ENCODE measurements around the gene EMILIN3. TPM values are rescaled to one million over a fixed set of nuclear protein-coding genes. Genes with fewer than 3 reads are reported as not detected.

EMILIN3 gene
- total RNA-seq, 4 donors from 2014 or later, result 1.8 to 84.6 (median 32.9) TPM

DNA sequence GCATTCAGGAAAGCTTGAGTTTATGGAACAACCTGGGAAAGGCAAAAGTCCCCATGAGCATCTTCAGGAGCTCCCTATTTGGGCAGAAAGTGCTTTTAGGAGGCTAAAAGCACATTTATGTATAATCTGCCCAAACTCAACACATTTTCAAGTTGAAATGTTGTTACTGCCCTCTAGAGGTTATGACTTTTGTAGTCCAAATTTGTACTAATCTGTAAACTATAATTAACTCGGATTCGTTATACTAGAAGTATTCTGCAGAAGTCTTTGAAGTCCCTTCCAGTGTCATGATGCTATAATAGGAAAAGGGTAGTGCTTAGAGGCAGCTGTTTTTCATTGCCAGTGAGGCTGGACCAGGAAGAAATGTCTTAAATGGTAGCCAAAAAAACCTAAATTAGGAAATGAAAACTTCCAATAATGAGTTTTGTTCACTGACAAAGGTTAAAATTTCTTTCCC is 44.8 kb upstream of the EMILIN3 start:
- 11 to 24% methylated on average over 2 of the region's 2 CpGs for WGBS, 2 donors
- Histone ChIP-seq H3K4me3 (no peak overlapping the region), H3K4me1 (peaks cover 0 to 50% (median 4%) of the 10 kb centered on the region in 4 donors), H3K27me3 (no peaks in the 10 kb centered on the region), H3K36me3 (peaks cover 0 to 95% (median 8%) of the 10 kb centered on the region in 3 donors), H3K27ac (peak overlapping the region in 1 of 4 donors; percentile 48), H3K9me3 (no peaks in the 10 kb centered on the region)
- TF ChIP-seq, protein P1, sequence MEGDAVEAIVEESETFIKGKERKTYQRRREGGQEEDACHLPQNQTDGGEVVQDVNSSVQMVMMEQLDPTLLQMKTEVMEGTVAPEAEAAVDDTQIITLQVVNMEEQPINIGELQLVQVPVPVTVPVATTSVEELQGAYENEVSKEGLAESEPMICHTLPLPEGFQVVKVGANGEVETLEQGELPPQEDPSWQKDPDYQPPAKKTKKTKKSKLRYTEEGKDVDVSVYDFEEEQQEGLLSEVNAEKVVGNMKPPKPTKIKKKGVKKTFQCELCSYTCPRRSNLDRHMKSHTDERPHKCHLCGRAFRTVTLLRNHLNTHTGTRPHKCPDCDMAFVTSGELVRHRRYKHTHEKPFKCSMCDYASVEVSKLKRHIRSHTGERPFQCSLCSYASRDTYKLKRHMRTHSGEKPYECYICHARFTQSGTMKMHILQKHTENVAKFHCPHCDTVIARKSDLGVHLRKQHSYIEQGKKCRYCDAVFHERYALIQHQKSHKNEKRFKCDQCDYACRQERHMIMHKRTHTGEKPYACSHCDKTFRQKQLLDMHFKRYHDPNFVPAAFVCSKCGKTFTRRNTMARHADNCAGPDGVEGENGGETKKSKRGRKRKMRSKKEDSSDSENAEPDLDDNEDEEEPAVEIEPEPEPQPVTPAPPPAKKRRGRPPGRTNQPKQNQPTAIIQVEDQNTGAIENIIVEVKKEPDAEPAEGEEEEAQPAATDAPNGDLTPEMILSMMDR (IDR thresholded peaks at IDR 0.05), result peak; percentile 30 to 72 (median 43)
- no peak for TF ChIP-seq EP300 (IDR thresholded peaks at IDR 0.05)
- no peak for DNase-seq (ENCODE audit: low spot score in 2 of 2)

DNA sequence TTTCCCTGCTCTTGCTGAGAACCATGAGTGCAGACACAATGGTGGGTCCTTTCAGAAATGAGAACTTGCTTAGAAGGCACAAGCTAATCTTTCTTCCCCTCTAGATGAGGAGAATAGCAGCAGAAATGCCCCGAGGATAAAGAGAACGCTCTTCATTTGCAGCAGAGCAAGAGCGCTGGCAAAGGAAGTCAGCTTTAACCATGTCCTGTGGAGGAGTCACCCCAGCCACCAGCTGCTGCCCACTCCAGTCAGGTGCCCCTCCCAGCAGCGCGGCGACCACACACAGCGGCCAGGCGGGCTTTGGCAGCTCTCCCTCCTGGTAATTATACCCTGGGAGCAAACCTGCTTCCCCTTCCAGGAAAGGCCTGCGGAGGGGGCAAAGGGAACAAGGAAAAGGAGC is 42.4 kb upstream of the EMILIN3 start:
- H3K4me1 ChIP-seq, result peaks cover 0 to 57% (median 4%) of the 10 kb centered on the region in 4 donors
- peaks cover 0 to 95% (median 6%) of the 10 kb centered on the region in 3 donors for H3K36me3 ChIP-seq
- 11 to 36% methylated on average over 9 of the region's 9 CpGs for WGBS, 2 donors
- DNase-seq (ENCODE audit: low spot score in 2 of 2), result no peak
- peak overlapping the region in 1 of 4 donors; percentile 27 for H3K27ac ChIP-seq
- TF ChIP-seq POLR2A (IDR thresholded peaks at IDR 0.05) (no peak), EP300 (IDR thresholded peaks at IDR 0.05) (no peak)
- TF ChIP-seq, protein P1 (IDR thresholded peaks at IDR 0.05), result no peak
- H3K9me3 ChIP-seq, result no peaks in the 10 kb centered on the region
- H3K4me3 ChIP-seq, result no peak overlapping the region
- H3K27me3 ChIP-seq, result no peaks in the 10 kb centered on the region

DNA sequence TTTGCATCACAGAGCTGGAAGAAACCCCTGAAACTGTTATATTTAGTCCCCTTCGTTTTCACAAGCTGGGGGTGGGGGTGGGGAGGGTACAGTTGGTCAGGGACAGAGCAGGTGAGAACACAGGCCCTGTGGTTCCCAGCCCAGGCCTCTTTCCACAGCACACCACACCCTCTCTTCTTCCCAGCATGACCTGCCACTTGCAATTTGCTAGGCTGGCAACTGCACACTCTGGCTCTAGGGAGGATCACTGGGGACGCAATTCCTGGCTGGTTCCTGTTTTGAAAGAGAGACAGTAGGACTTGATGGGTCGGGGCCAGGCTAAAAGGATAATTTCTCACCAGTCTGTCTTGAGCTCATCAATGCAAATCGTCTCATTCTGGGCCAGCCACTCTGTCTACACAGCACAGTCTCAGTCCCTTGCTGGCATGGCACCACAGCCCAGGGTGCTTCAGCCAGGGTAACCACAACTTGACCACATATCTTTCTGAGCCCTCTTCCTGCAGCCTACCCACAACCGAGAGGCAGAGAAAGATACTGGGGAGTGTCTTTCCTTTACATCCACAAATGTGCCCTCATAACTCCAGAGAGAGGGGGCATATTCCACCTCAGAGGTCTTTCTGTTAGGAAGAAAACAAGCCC is 41.7 kb upstream of the EMILIN3 start:
- Histone ChIP-seq H3K9me3 (no peaks in the 10 kb centered on the region), H3K27me3 (no peaks in the 10 kb centered on the region), H3K4me3 (no peak overlapping the region), H3K27ac (peak overlapping the region in 1 of 4 donors; percentile 27), H3K36me3 (peaks cover 0 to 95% (median 6%) of the 10 kb centered on the region in 3 donors), H3K4me1 (peaks cover 0 to 57% (median 4%) of the 10 kb centered on the region in 4 donors)
- WGBS, 2 donors, result 71 to 72% methylated on average over 5 of the region's 5 CpGs
- no peak for DNase-seq (ENCODE audit: low spot score in 2 of 2)
- TF ChIP-seq EP300 (IDR thresholded peaks at IDR 0.05) (no peak), POLR2A (IDR thresholded peaks at IDR 0.05) (no peak)
- TF ChIP-seq, protein P1 (IDR thresholded peaks at IDR 0.05), result no peak

DNA sequence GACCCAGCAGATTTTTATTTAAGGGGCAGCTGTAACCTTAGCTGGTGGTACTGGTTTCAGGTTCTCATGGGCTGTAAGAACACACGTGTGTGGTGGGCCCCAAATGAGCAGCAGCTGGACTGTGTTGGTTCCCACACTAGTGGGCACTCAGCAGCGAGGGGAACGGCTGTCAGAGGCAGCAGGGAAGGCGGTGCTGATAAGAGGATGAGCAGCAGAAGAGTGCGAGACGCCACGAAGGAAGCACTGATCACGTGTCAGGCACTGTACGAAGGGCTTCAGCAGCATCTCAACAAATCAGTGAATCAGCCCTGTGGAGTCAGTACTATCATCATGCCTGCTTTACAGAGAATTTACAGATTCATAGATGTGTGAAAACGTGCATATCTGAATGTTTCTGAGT is 41.0 kb upstream of the EMILIN3 start:
- DNase-seq (ENCODE audit: low spot score in 2 of 2), result no peak
- TF ChIP-seq, protein P1 (IDR thresholded peaks at IDR 0.05), result no peak
- TF ChIP-seq EP300 (IDR thresholded peaks at IDR 0.05) (no peak), POLR2A (IDR thresholded peaks at IDR 0.05) (no peak)
- H3K9me3 ChIP-seq, result no peaks in the 10 kb centered on the region
- peaks cover 0 to 57% (median 4%) of the 10 kb centered on the region in 4 donors for H3K4me1 ChIP-seq
- H3K4me3 ChIP-seq, result no peak overlapping the region
- WGBS, 2 donors, result 82 to 86% methylated on average over 10 of the region's 10 CpGs
- no peaks in the 10 kb centered on the region for H3K27me3 ChIP-seq
- H3K27ac ChIP-seq, result no peak overlapping the region
- H3K36me3 ChIP-seq, result peaks cover 0 to 91% (median 6%) of the 10 kb centered on the region in 3 donors

DNA sequence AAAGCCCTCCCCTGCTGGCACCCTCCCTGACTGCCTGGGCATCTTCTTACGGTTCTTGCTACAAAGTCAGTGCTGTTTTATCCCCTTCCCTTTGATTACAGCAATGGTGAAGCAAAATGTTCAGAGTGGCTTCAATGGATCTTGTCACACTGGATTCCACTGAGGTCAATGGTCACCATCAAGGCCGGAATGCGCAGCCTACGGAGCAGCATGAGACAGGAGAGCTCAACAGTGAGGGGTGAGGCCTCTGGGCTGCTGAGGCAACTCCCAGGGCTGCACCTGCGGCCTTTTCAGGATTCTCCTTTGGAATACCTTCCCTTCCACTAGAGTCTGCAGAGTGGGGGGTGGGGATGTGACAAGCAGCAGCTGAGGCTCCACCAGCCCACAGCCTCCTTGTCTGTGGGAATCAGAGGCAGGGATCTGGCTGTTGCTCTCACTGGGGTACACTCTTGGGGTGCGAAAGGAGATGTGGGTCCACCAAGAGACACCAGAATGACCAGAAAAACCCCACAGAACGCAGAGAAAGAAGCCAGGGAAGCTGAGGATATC is 40.4 kb upstream of the EMILIN3 start:
- no peaks in the 10 kb centered on the region for H3K9me3 ChIP-seq
- H3K4me3 ChIP-seq, result no peak overlapping the region
- TF ChIP-seq EP300 (IDR thresholded peaks at IDR 0.05) (no peak), POLR2A (IDR thresholded peaks at IDR 0.05) (no peak)
- TF ChIP-seq, protein P1 (IDR thresholded peaks at IDR 0.05), result no peak
- no peak for DNase-seq (ENCODE audit: low spot score in 2 of 2)
- H3K4me1 ChIP-seq, result peaks cover 0 to 57% (median 4%) of the 10 kb centered on the region in 4 donors
- H3K36me3 ChIP-seq, result peaks cover 0 to 85% (median 6%) of the 10 kb centered on the region in 3 donors
- H3K27ac ChIP-seq, result no peak overlapping the region
- no peaks in the 10 kb centered on the region for H3K27me3 ChIP-seq
- 61 to 80% methylated on average over 7 of the region's 7 CpGs for WGBS, 2 donors
